GM23338 (cell line): Measurements from ENCODE around the gene CDH8. TPM values are rescaled to one million over a fixed set of nuclear protein-coding genes. Genes with fewer than 3 reads are reported as not detected.

Experiments
- ATAC-seq: fragments of 200-7000 bp; cut with Tn5 transposase; 3 replicates; pipeline ENCODE4 v1.9.1; 2020
- DNase-seq: peaks from one replicate; pipeline ENCODE4 v3.0.0-alpha.2; 2015; ENCODE audit warnings: low spot score
- H2AFZ ChIP-seq: fragments of 200-600 bp; sonication (generic); 2 replicates; pipeline ENCODE4 v1.8.0; 2016; ENCODE audit warnings: antibody characterized with exemption, mild to moderate bottlenecking, moderate library complexity
- H3F3A ChIP-seq: fragments of 200-600 bp; sonication (generic); replicated peaks from 2 replicates; pipeline ENCODE4 v1.8.0; 2017; ENCODE audit warnings: antibody characterized with exemption, mixed run types, low read depth
- H3K27ac ChIP-seq: fragments of 200-600 bp; sonication (generic); 2 replicates; pipeline ENCODE4 v1.6.1; 2016; ENCODE audit warnings: low read depth
- H3K27me3 ChIP-seq: fragments of 200-600 bp; sonication (generic); 2 replicates; pipeline ENCODE4 v1.8.0; 2016; ENCODE audit warnings: mild to moderate bottlenecking, mixed run types, moderate library complexity; ENCODE audit not compliant: insufficient read depth
- H3K36me3 ChIP-seq: fragments of 200-600 bp; sonication (generic); 2 replicates; pipeline ENCODE4 v1.8.0; 2016; ENCODE audit warnings: mild to moderate bottlenecking; ENCODE audit not compliant: insufficient read depth
- H3K4me1 ChIP-seq: fragments of 200-600 bp; sonication (generic); 2 replicates; pipeline ENCODE4 v1.8.0; 2016; ENCODE audit warnings: mild to moderate bottlenecking, moderate library complexity; ENCODE audit not compliant: insufficient read depth
- H3K4me2 ChIP-seq: fragments of 200-600 bp; sonication (generic); 2 replicates; pipeline ENCODE4 v1.7.1; 2017; ENCODE audit warnings: mixed run types
- H3K4me3 ChIP-seq: fragments of 200-600 bp; sonication (generic); 2 replicates; pipeline ENCODE4 v1.6.1; 2016; ENCODE audit warnings: mixed run types
- H3K79me2 ChIP-seq: fragments of 200-600 bp; sonication (generic); replicated peaks from 2 replicates; pipeline ENCODE4 v1.8.0; 2017; ENCODE audit warnings: mild to moderate bottlenecking; ENCODE audit not compliant: insufficient read depth
- H3K9me2 ChIP-seq: fragments of 200-600 bp; sonication (generic); 2 replicates; pipeline ENCODE4 v1.8.0; 2017; ENCODE audit not compliant: insufficient read depth
- H4K20me1 ChIP-seq: fragments of 200-600 bp; sonication (generic); replicated peaks from 2 replicates; pipeline ENCODE4 v1.8.0; 2017; ENCODE audit warnings: mild to moderate bottlenecking; ENCODE audit not compliant: insufficient read depth
- H3K27ac Mint-ChIP-seq: 2 replicates; pipeline ENCODE4 v1.8.0; 2020; ENCODE audit warnings: inconsistent platforms, mild to moderate bottlenecking, moderate library complexity, mixed read lengths
- H3K27me3 Mint-ChIP-seq: 3 replicates; pipeline ENCODE4 v1.8.0; 2022; ENCODE audit warnings: low read depth, mild to moderate bottlenecking, moderate library complexity, mixed read lengths, inconsistent platforms; ENCODE audit not compliant: insufficient read depth, poor library complexity
- H3K36me3 Mint-ChIP-seq: 3 replicates; pipeline ENCODE4 v1.8.0; 2021; ENCODE audit warnings: low read depth, mild to moderate bottlenecking, inconsistent platforms, moderate library complexity, mixed read lengths
- H3K4me1 Mint-ChIP-seq: 3 replicates; pipeline ENCODE4 v1.8.0; 2020; ENCODE audit warnings: mild to moderate bottlenecking, inconsistent platforms, mixed read lengths
- H3K4me3 Mint-ChIP-seq: 3 replicates; pipeline ENCODE4 v1.8.0; 2021; ENCODE audit warnings: moderate library complexity, mild to moderate bottlenecking, inconsistent platforms, mixed read lengths
- H3K9me3 Mint-ChIP-seq: 3 replicates; pipeline ENCODE4 v1.8.0; 2020; ENCODE audit warnings: moderate library complexity, mild to moderate bottlenecking, inconsistent platforms, mixed read lengths
- CREB1 ChIP-seq: fragments of 250-450 bp; sonication (Bioruptor Pico); IDR thresholded peaks from 2 replicates; pipeline ENCODE4 v1.5.0; 2020; ENCODE audit warnings: low read depth, mild to moderate bottlenecking, moderate library complexity
- JUNB ChIP-seq: IDR thresholded peaks from one replicate; pipeline ENCODE4 v1.6.1; 2016; ENCODE audit warnings: antibody characterized with exemption; ENCODE audit not compliant: unreplicated experiment
- ZNF331 ChIP-seq: fragments of 250-450 bp; sonication (Bioruptor Pico); IDR thresholded peaks from 2 replicates; pipeline ENCODE4 v1.5.0; 2020; ENCODE audit warnings: low read depth, mild to moderate bottlenecking, moderate library complexity
- polyA plus RNA-seq: library from polyadenylated mRNA; unstranded; fragments of >200 nt; fragmentation: Nextera tagmentation; extraction: Ambion mirVana; gene quantifications from 2 replicates; pipeline ENCODE4 v1.2.1, GENCODE V29; 2016
- total RNA-seq: library from RNA; depleted of rRNA; stranded (reverse); fragments of >200 nt; shearing (Covaris generic); gene quantifications from 2 replicates; pipeline ENCODE4 v1.2.3, GENCODE V29; 2014
- TF ChIP-seq, protein P1 (sequence below): fragments of 250-450 bp; sonication (Bioruptor Pico); IDR thresholded peaks from 2 replicates; pipeline ENCODE4 v1.5.0; 2020; ENCODE audit warnings: mild to moderate bottlenecking, moderate library complexity
- TF ChIP-seq, protein P2 (sequence below): IDR thresholded peaks from 2 replicates; pipeline ENCODE4 v1.6.1; 2016; ENCODE audit warnings: antibody characterized with exemption
- TF ChIP-seq, protein P3 (sequence below), 2 experiments: fragments of 200-600 bp in 1 of 2; sonication (generic) in 1 of 2; conservative IDR thresholded peaks; 2 replicates each; pipeline versions ENCODE4 v1.5.1 to v1.6.1; 2016 to 2017; ENCODE audit warnings: antibody characterized with exemption in 2 of 2, low read depth in 2 of 2, mild to moderate bottlenecking in 2 of 2, moderate library complexity in 1 of 2

CDH8 gene
- total and polyA plus RNA-seq, 2 experiments from 2014 or later, result 10.2 to 11.7 TPM

GRCh38 chr16:61936522-61936921, 99.7 kb downstream of the CDH8 start:
- Mint-ChIP-seq H3K36me3 (no peaks in the 10 kb centered on the region), H3K9me3 (no peaks in the 10 kb centered on the region), H3K27me3 (no peaks in the 10 kb centered on the region), H3K27ac (no peak overlapping the region), H3K4me3 (no peak overlapping the region), H3K4me1 (peaks cover 11% of the 10 kb centered on the region; the same call in 2 of the 3 replicates)
- H3K27ac ChIP-seq, result no peak overlapping the region
- H3K79me2 ChIP-seq, result no peaks in the 10 kb centered on the region
- no peaks in the 10 kb centered on the region for H3F3A ChIP-seq
- H4K20me1 ChIP-seq, result no peaks in the 10 kb centered on the region
- ATAC-seq, result peak; percentile 74
- H3K36me3 ChIP-seq, result no peaks in the 10 kb centered on the region
- no peak overlapping the region for H3K4me2 ChIP-seq
- H3K4me3 ChIP-seq, result no peak overlapping the region
- H3K4me1 ChIP-seq, result peaks cover 5% of the 10 kb centered on the region; the same call in 1 of the 2 replicates
- H2AFZ ChIP-seq, result no peak overlapping the region
- TF ChIP-seq, protein P1, sequence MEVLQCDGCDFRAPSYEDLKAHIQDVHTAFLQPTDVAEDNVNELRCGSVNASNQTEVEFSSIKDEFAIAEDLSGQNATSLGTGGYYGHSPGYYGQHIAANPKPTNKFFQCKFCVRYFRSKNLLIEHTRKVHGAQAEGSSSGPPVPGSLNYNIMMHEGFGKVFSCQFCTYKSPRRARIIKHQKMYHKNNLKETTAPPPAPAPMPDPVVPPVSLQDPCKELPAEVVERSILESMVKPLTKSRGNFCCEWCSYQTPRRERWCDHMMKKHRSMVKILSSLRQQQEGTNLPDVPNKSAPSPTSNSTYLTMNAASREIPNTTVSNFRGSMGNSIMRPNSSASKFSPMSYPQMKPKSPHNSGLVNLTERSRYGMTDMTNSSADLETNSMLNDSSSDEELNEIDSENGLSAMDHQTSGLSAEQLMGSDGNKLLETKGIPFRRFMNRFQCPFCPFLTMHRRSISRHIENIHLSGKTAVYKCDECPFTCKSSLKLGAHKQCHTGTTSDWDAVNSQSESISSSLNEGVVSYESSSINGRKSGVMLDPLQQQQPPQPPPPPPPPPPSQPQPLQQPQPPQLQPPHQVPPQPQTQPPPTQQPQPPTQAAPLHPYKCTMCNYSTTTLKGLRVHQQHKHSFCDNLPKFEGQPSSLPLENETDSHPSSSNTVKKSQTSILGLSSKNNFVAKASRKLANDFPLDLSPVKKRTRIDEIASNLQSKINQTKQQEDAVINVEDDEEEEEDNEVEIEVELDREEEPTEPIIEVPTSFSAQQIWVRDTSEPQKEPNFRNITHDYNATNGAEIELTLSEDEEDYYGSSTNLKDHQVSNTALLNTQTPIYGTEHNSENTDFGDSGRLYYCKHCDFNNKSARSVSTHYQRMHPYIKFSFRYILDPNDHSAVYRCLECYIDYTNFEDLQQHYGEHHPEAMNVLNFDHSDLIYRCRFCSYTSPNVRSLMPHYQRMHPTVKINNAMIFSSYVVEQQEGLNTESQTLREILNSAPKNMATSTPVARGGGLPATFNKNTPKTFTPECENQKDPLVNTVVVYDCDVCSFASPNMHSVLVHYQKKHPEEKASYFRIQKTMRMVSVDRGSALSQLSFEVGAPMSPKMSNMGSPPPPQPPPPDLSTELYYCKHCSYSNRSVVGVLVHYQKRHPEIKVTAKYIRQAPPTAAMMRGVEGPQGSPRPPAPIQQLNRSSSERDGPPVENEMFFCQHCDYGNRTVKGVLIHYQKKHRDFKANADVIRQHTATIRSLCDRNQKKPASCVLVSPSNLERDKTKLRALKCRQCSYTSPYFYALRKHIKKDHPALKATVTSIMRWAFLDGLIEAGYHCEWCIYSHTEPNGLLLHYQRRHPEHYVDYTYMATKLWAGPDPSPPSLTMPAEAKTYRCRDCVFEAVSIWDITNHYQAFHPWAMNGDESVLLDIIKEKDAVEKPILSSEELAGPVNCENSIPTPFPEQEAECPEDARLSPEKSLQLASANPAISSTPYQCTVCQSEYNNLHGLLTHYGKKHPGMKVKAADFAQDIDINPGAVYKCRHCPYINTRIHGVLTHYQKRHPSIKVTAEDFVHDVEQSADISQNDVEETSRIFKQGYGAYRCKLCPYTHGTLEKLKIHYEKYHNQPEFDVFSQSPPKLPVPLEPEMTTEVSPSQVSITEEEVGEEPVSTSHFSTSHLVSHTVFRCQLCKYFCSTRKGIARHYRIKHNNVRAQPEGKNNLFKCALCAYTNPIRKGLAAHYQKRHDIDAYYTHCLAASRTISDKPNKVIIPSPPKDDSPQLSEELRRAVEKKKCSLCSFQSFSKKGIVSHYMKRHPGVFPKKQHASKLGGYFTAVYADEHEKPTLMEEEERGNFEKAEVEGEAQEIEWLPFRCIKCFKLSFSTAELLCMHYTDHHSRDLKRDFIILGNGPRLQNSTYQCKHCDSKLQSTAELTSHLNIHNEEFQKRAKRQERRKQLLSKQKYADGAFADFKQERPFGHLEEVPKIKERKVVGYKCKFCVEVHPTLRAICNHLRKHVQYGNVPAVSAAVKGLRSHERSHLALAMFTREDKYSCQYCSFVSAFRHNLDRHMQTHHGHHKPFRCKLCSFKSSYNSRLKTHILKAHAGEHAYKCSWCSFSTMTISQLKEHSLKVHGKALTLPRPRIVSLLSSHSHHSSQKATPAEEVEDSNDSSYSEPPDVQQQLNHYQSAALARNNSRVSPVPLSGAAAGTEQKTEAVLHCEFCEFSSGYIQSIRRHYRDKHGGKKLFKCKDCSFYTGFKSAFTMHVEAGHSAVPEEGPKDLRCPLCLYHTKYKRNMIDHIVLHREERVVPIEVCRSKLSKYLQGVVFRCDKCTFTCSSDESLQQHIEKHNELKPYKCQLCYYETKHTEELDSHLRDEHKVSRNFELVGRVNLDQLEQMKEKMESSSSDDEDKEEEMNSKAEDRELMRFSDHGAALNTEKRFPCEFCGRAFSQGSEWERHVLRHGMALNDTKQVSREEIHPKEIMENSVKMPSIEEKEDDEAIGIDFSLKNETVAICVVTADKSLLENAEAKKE, result no peak
- TF ChIP-seq JUNB (no peak), CREB1 (no peak), ZNF331 (CRISPR knock-in tag) (no peak)
- TF ChIP-seq, protein P2, sequence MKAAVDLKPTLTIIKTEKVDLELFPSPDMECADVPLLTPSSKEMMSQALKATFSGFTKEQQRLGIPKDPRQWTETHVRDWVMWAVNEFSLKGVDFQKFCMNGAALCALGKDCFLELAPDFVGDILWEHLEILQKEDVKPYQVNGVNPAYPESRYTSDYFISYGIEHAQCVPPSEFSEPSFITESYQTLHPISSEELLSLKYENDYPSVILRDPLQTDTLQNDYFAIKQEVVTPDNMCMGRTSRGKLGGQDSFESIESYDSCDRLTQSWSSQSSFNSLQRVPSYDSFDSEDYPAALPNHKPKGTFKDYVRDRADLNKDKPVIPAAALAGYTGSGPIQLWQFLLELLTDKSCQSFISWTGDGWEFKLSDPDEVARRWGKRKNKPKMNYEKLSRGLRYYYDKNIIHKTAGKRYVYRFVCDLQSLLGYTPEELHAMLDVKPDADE, result no peak
- TF ChIP-seq, protein P3, sequence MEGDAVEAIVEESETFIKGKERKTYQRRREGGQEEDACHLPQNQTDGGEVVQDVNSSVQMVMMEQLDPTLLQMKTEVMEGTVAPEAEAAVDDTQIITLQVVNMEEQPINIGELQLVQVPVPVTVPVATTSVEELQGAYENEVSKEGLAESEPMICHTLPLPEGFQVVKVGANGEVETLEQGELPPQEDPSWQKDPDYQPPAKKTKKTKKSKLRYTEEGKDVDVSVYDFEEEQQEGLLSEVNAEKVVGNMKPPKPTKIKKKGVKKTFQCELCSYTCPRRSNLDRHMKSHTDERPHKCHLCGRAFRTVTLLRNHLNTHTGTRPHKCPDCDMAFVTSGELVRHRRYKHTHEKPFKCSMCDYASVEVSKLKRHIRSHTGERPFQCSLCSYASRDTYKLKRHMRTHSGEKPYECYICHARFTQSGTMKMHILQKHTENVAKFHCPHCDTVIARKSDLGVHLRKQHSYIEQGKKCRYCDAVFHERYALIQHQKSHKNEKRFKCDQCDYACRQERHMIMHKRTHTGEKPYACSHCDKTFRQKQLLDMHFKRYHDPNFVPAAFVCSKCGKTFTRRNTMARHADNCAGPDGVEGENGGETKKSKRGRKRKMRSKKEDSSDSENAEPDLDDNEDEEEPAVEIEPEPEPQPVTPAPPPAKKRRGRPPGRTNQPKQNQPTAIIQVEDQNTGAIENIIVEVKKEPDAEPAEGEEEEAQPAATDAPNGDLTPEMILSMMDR (conservative IDR thresholded peaks at IDR 0.05; ENCODE audit: low read depth in 2 of 2), result peak; percentile 70 to 71
- H3K9me2 ChIP-seq, result no peaks in the 10 kb centered on the region
- DNase-seq, result peak; percentile 55
- H3K27me3 ChIP-seq, result no peaks in the 10 kb centered on the region
